ENCODE measurements around the gene MRPS6.

DNA sequence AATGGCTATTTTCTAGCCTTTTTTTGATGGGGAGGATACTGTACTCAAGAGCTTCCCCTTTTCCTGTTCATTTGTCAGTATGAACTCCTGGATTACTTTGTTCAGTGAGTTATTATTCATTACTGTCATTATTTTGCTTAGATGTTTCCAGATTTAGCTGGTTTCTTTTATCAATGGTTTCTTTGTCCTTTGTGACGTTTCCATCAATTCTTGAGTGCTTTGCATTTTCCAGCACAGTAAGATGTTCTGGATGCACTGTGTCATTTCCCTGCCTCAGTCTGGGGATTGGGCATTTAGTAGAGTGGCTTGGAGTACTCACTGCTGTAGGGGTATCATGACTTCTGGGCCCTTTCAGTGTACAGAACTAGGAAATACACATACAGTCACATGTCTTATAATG, 34.2 kb downstream of the MRPS6 start:
- TF ChIP-seq, protein P1, sequence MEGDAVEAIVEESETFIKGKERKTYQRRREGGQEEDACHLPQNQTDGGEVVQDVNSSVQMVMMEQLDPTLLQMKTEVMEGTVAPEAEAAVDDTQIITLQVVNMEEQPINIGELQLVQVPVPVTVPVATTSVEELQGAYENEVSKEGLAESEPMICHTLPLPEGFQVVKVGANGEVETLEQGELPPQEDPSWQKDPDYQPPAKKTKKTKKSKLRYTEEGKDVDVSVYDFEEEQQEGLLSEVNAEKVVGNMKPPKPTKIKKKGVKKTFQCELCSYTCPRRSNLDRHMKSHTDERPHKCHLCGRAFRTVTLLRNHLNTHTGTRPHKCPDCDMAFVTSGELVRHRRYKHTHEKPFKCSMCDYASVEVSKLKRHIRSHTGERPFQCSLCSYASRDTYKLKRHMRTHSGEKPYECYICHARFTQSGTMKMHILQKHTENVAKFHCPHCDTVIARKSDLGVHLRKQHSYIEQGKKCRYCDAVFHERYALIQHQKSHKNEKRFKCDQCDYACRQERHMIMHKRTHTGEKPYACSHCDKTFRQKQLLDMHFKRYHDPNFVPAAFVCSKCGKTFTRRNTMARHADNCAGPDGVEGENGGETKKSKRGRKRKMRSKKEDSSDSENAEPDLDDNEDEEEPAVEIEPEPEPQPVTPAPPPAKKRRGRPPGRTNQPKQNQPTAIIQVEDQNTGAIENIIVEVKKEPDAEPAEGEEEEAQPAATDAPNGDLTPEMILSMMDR (IDR thresholded peaks at IDR 0.05), result no peak
- TF ChIP-seq POLR2AphosphoS5 (IDR thresholded peaks at IDR 0.05; ENCODE audit: low read depth, low read length), result no peak
